Measurements from ENCODE around the gene IL24. TPM values are rescaled to one million over a fixed set of nuclear protein-coding genes. Genes with fewer than 3 reads are reported as not detected.

IL24 gene
- total RNA-seq, 2 experiments from 2014 or later: not detected

- no peak for DNase-seq
- H3K4me3 Mint-ChIP-seq: no peak overlapping the region
- H3K4me1 Mint-ChIP-seq: peaks cover 3% of the 10 kb centered on the region
- H3K27ac Mint-ChIP-seq: no peak overlapping the region
- H3K27me3 Mint-ChIP-seq: peaks cover 2% of the 10 kb centered on the region
- H3K9me3 Mint-ChIP-seq: peaks cover 17% of the 10 kb centered on the region
- POLR2A ChIA-PET: interaction anchor here (0.6 kb wide), 1 partner anchor 67 kb away, joined by 3 read pairs; no protein-coding TSS in a partner anchor
- CTCF ChIA-PET: interaction anchor here (0.8 to 3.2 kb wide), 10 partner anchors 12 to 191 kb away, joined by 3 to 19 read pairs (median 3); partner anchors contain the start of gene IL24
- H3K36me3 Mint-ChIP-seq (ENCODE audit: low read depth): peaks cover 5% of the 10 kb centered on the region
Measured at GRCh38 chr1:206883876-206884275, 13.4 kb upstream of the IL24 start.

GRCh38 chr1:206885341-206886060 is 11.7 kb upstream of the IL24 start:
- H3K36me3 Mint-ChIP-seq (ENCODE audit: low read depth): no peaks in the 10 kb centered on the region
- POLR2A ChIA-PET: no interaction called here
- peaks cover 14% of the 10 kb centered on the region for H3K4me1 Mint-ChIP-seq

GRCh38 chr1:206886831-206887230 is 10.4 kb upstream of the IL24 start:
- CTCF ChIA-PET: interaction anchor here (1.1 to 3.2 kb wide), 4 partner anchors 9 to 81 kb away, joined by 3 to 19 read pairs (median 4); no protein-coding TSS in a partner anchor
- Mint-ChIP-seq H3K27me3 (peaks cover 2% of the 10 kb centered on the region), H3K4me3 (no peak overlapping the region), H3K27ac (no peak overlapping the region), H3K36me3 (ENCODE audit: low read depth) (no peaks in the 10 kb centered on the region), H3K4me1 (peaks cover 26% of the 10 kb centered on the region), H3K9me3 (peaks cover 6% of the 10 kb centered on the region)
- POLR2A ChIA-PET: no interaction called here
- DNase-seq: no peak

More at GRCh38 chr1:206885341-206886060, 11.7 kb upstream of the IL24 start:
- Mint-ChIP-seq H3K9me3 (peaks cover 7% of the 10 kb centered on the region), H3K27me3 (peaks cover 2% of the 10 kb centered on the region), H3K4me3 (no peak overlapping the region), H3K27ac (no peak overlapping the region)
- CTCF ChIA-PET: interaction anchor here (0.8 to 3.2 kb wide), 7 partner anchors 10 to 97 kb away, joined by 3 to 19 read pairs (median 4); no protein-coding TSS in a partner anchor
- no peak for DNase-seq

- H3K27ac Mint-ChIP-seq: no peak overlapping the region
Measured at GRCh38 chr1:206887701-206888100, 9.5 kb upstream of the IL24 start.

GRCh38 chr1:206890125-206891060 is 6.8 kb upstream of the IL24 start:
- H3K4me3 Mint-ChIP-seq: no peak overlapping the region
- H3K9me3 Mint-ChIP-seq: peaks cover 4% of the 10 kb centered on the region
- H3K36me3 Mint-ChIP-seq (ENCODE audit: low read depth): no peaks in the 10 kb centered on the region
- ChIA-PET POLR2A (no interaction called here), CTCF (interaction anchor here (1.1 to 2.2 kb wide), 2 partner anchors 12 to 21 kb away, joined by 3 to 8 read pairs; no protein-coding TSS in a partner anchor)
- peaks cover 33% of the 10 kb centered on the region for H3K4me1 Mint-ChIP-seq
- no peak overlapping the region for H3K27ac Mint-ChIP-seq
- no peak for DNase-seq
- H3K27me3 Mint-ChIP-seq: no peaks in the 10 kb centered on the region

More at GRCh38 chr1:206887701-206888100, 9.5 kb upstream of the IL24 start:
- ChIA-PET POLR2A (no interaction called here), CTCF (interaction anchor here (0.6 to 1.2 kb wide), 2 partner anchors 33 to 46 kb away, joined by 3 read pairs; no protein-coding TSS in a partner anchor)
- Mint-ChIP-seq H3K27me3 (peaks cover under 1% of the 10 kb centered on the region), H3K4me3 (no peak overlapping the region), H3K36me3 (ENCODE audit: low read depth) (no peaks in the 10 kb centered on the region), H3K9me3 (peaks cover 5% of the 10 kb centered on the region), H3K4me1 (peaks cover 28% of the 10 kb centered on the region)
- no peak for DNase-seq

GRCh38 chr1:206891412-206891811 is 5.8 kb upstream of the IL24 start:
- Mint-ChIP-seq H3K27me3 (no peaks in the 10 kb centered on the region), H3K9me3 (peaks cover 4% of the 10 kb centered on the region), H3K27ac (no peak overlapping the region), H3K36me3 (ENCODE audit: low read depth) (no peaks in the 10 kb centered on the region), H3K4me1 (peaks cover 35% of the 10 kb centered on the region), H3K4me3 (no peak overlapping the region)
- POLR2A ChIA-PET: no interaction called here
- CTCF ChIA-PET: interaction anchor here (2.2 kb wide), 1 partner anchor 20 kb away, joined by 8 read pairs; no protein-coding TSS in a partner anchor
- no peak for DNase-seq

- Mint-ChIP-seq H3K27ac (no peak overlapping the region), H3K4me1 (peaks cover 44% of the 10 kb centered on the region), H3K36me3 (ENCODE audit: low read depth) (no peaks in the 10 kb centered on the region), H3K4me3 (no peak overlapping the region), H3K27me3 (no peaks in the 10 kb centered on the region), H3K9me3 (peaks cover 4% of the 10 kb centered on the region)
- CTCF ChIA-PET: interaction anchor here (1.1 to 2.2 kb wide), 2 partner anchors 13 to 23 kb away, joined by 3 to 5 read pairs; no protein-coding TSS in a partner anchor
- DNase-seq: no peak
- POLR2A ChIA-PET: no interaction called here
Measured at GRCh38 chr1:206892351-206892984, 4.8 kb upstream of the IL24 start.

GRCh38 chr1:206893380-206893779 is 3.9 kb upstream of the IL24 start:
- H3K4me3 Mint-ChIP-seq: no peak overlapping the region
- peaks cover 46% of the 10 kb centered on the region for H3K4me1 Mint-ChIP-seq
- ChIA-PET CTCF (interaction anchor here (1.0 to 2.2 kb wide), 3 partner anchors 12 to 234 kb away, joined by 3 to 5 read pairs (median 3); no protein-coding TSS in a partner anchor), POLR2A (no interaction called here)
- peaks cover 4% of the 10 kb centered on the region for H3K9me3 Mint-ChIP-seq
- H3K36me3 Mint-ChIP-seq (ENCODE audit: low read depth): no peaks in the 10 kb centered on the region
- no peak overlapping the region for H3K27ac Mint-ChIP-seq
- DNase-seq: no peak
- no peaks in the 10 kb centered on the region for H3K27me3 Mint-ChIP-seq

GRCh38 chr1:206895325-206895724 is 1.9 kb upstream of the IL24 start:
- Mint-ChIP-seq H3K27me3 (no peaks in the 10 kb centered on the region), H3K36me3 (ENCODE audit: low read depth) (no peaks in the 10 kb centered on the region), H3K9me3 (peaks cover 4% of the 10 kb centered on the region), H3K4me3 (no peak overlapping the region), H3K4me1 (peaks cover 39% of the 10 kb centered on the region), H3K27ac (no peak overlapping the region)
- ChIA-PET POLR2A (no interaction called here), CTCF (interaction anchor here (0.8 to 2.4 kb wide), 8 partner anchors 10 to 86 kb away, joined by 3 to 19 read pairs (median 6); no protein-coding TSS in a partner anchor)
- DNase-seq: no peak

- ChIA-PET POLR2A (no interaction called here), CTCF (interaction anchor here (0.8 to 2.4 kb wide), 6 partner anchors 10 to 64 kb away, joined by 3 to 19 read pairs (median 8); no protein-coding TSS in a partner anchor)
- DNase-seq: no peak
- H3K4me3 Mint-ChIP-seq: no peak overlapping the region
- H3K36me3 Mint-ChIP-seq (ENCODE audit: low read depth): no peaks in the 10 kb centered on the region
- H3K27me3 Mint-ChIP-seq: no peaks in the 10 kb centered on the region
- H3K4me1 Mint-ChIP-seq: peaks cover 34% of the 10 kb centered on the region
- no peak overlapping the region for H3K27ac Mint-ChIP-seq
- peaks cover 3% of the 10 kb centered on the region for H3K9me3 Mint-ChIP-seq
Measured at GRCh38 chr1:206895837-206896242, 1.4 kb upstream of the IL24 start.

GRCh38 chr1:206896261-206896660 is 982 bp upstream of the IL24 start:
- no peaks in the 10 kb centered on the region for H3K9me3 Mint-ChIP-seq
- H3K4me3 Mint-ChIP-seq: no peak overlapping the region
- no peaks in the 10 kb centered on the region for H3K36me3 Mint-ChIP-seq (ENCODE audit: low read depth)
- peaks cover 31% of the 10 kb centered on the region for H3K4me1 Mint-ChIP-seq
- POLR2A ChIA-PET: no interaction called here
- DNase-seq: no peak
- no peak overlapping the region for H3K27ac Mint-ChIP-seq
- no peaks in the 10 kb centered on the region for H3K27me3 Mint-ChIP-seq
- CTCF ChIA-PET: interaction anchor here (1.0 to 2.4 kb wide), 5 partner anchors 10 to 36 kb away, joined by 3 to 19 read pairs (median 8); no protein-coding TSS in a partner anchor

Data from activated CD4-positive, alpha-beta T cell treated with anti-CD3 and anti-CD28 coated beads, Interleukin-2, amount 10 ng/mL, durations not matched to agents 7 days and 5 days (primary cell).